ENCODE results near the gene TCAF1.

DNA sequence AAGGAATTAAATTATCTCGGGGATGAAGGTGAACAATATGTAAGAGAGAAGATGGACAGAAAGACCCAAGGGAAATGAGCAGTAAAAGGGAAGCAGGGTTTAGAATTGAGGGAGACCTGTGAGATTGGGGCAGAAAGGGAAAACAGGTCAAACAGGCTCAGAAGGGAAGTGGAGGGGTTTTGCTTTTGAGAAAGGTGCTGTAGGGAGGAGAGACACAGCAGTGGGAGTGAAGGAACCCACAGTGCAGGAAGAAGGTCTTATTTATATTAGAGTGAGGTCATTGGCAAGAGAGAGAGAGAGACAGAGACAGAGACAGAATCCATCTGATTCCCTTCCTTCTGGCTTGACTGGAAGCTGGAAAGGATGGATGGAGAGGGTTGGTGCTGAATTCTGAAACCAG lies 3.5 kb upstream of the TCAF1 start:
- TF ChIP-seq, protein P1, sequence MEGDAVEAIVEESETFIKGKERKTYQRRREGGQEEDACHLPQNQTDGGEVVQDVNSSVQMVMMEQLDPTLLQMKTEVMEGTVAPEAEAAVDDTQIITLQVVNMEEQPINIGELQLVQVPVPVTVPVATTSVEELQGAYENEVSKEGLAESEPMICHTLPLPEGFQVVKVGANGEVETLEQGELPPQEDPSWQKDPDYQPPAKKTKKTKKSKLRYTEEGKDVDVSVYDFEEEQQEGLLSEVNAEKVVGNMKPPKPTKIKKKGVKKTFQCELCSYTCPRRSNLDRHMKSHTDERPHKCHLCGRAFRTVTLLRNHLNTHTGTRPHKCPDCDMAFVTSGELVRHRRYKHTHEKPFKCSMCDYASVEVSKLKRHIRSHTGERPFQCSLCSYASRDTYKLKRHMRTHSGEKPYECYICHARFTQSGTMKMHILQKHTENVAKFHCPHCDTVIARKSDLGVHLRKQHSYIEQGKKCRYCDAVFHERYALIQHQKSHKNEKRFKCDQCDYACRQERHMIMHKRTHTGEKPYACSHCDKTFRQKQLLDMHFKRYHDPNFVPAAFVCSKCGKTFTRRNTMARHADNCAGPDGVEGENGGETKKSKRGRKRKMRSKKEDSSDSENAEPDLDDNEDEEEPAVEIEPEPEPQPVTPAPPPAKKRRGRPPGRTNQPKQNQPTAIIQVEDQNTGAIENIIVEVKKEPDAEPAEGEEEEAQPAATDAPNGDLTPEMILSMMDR (conservative IDR thresholded peaks at IDR 0.05 in 1 of 2, IDR thresholded peaks at IDR 0.05 in 1 of 2; ENCODE audit: extremely low read depth in 1 of 2, insufficient read depth in 1 of 2, low read depth in 1 of 2, low read length in 2 of 2): no peak
- TF ChIP-seq EZH2 (IDR thresholded peaks at IDR 0.05; ENCODE audit: borderline replicate concordance, low read length): no peak

Measured in mammary epithelial cell (primary cell).